CD4-positive, alpha-beta memory T cell (primary cell): ENCODE data around the gene CRIM1. TPM values are rescaled to one million over a fixed set of nuclear protein-coding genes. Genes with fewer than 3 reads are reported as not detected.

ENCODE experiments used
- CTCF ChIA-PET: fragments of 350-600 bp; sonication (Branson Sonifier 250); formaldehyde crosslinking; loops from one replicate; lab custom pipeline; 2021; ENCODE audit warnings: inconsistent platforms; ENCODE audit not compliant: partially characterized antibody; lab: Charles Lee
- POLR2A ChIA-PET: fragments of 350-600 bp; sonication (Branson Sonifier 250); formaldehyde crosslinking; loops from one replicate; lab custom pipeline; 2021; ENCODE audit not compliant: partially characterized antibody; lab: Charles Lee
- DNase-seq, 5 donors: peaks; one replicate each; pipeline versions ENCODE4 v3.0.0 to v3.0.0-alpha.2; 2020 to 2022; ENCODE audit warnings: mixed read lengths in 1 of 5
- H3K27ac ChIP-seq: one replicate; pipeline ENCODE4 v1.7.0; 2013; ENCODE audit warnings: low read depth, low read length
- H3K27me3 ChIP-seq: 2 replicates; pipeline ENCODE4 v1.7.0; 2013; ENCODE audit warnings: mild to moderate bottlenecking, low read length, moderate library complexity; ENCODE audit not compliant: insufficient read depth
- H3K36me3 ChIP-seq: 2 replicates; pipeline ENCODE4 v1.7.0; 2013; ENCODE audit warnings: mild to moderate bottlenecking, low read length, moderate library complexity; ENCODE audit not compliant: insufficient read depth
- H3K4me1 ChIP-seq: 2 replicates; pipeline ENCODE4 v1.7.0; 2013; ENCODE audit warnings: mild to moderate bottlenecking, low read length, moderate library complexity; ENCODE audit not compliant: insufficient read depth
- H3K4me3 ChIP-seq, 2 donors: one replicate each; pipeline ENCODE4 v1.7.0; 2013; ENCODE audit warnings: low read length in 2 of 2, mild to moderate bottlenecking in 1 of 2
- H3K9me3 ChIP-seq, 2 donors: one replicate each; pipeline ENCODE4 v1.7.0; 2013; ENCODE audit warnings: low read length in 2 of 2, control low read depth in 1 of 2; ENCODE audit not compliant: control insufficient read depth in 1 of 2
- H3K27ac Mint-ChIP-seq, 7 donors: one replicate each; pipeline ENCODE4 v1.8.0; 2020 to 2021; ENCODE audit warnings: mixed read lengths in 7 of 7, mild to moderate bottlenecking in 6 of 7, inconsistent platforms in 3 of 7, moderate library complexity in 3 of 7
- H3K27me3 Mint-ChIP-seq, 2 donors: one replicate each; pipeline ENCODE4 v1.8.0; 2020 to 2021; ENCODE audit warnings: mixed read lengths in 2 of 2
- H3K36me3 Mint-ChIP-seq, 2 donors: one replicate each; pipeline ENCODE4 v1.8.0; 2020 to 2021; ENCODE audit warnings: mixed read lengths in 2 of 2, inconsistent platforms in 1 of 2, mild to moderate bottlenecking in 1 of 2
- H3K4me1 Mint-ChIP-seq, 4 donors: one replicate each; pipeline ENCODE4 v1.8.0; 2020 to 2021; ENCODE audit warnings: mixed read lengths in 4 of 4, mild to moderate bottlenecking in 1 of 4
- H3K4me3 Mint-ChIP-seq, 8 donors: one replicate each; pipeline ENCODE4 v1.8.0; 2020 to 2021; ENCODE audit warnings: mixed read lengths in 8 of 8, mild to moderate bottlenecking in 7 of 8, moderate library complexity in 6 of 8, inconsistent platforms in 3 of 8
- H3K9me3 Mint-ChIP-seq, 8 donors: one replicate each; pipeline ENCODE4 v1.8.0; 2020 to 2021; ENCODE audit warnings: mixed read lengths in 8 of 8, mild to moderate bottlenecking in 5 of 8, inconsistent platforms in 3 of 8, moderate library complexity in 1 of 8
- intact Hi-C: fragments of 100-400 bp; cut with micrococcal nuclease; formaldehyde crosslinking; loops from one replicate; pipeline ENCODE4 v1.15.1; 2023
- polyA plus RNA-seq, 2 donors: library from polyadenylated mRNA; unstranded; fragments of 300-500 nt; fragmentation: Illumina TruSeq; gene quantifications; one replicate each; pipeline ENCODE4 v1.2.3, GENCODE V29; 2021
- total RNA-seq, 2 experiments: library from RNA; stranded (reverse); gene quantifications; one replicate each; pipeline ENCODE4 v1.2.3, GENCODE V29; 2021

The CRIM1 gene
- total and polyA plus RNA-seq, 4 experiments from 2014 or later = 0.91 to 12.0 (median 6.8) TPM; not detected in 1

GRCh38 chr2:36414307-36414706 lies 58.7 kb downstream of the CRIM1 start:
- Mint-ChIP-seq H3K4me1 (peaks cover 0 to 1% (median under 1%) of the 10 kb centered on the region in 4 donors), H3K9me3 (no peaks in the 10 kb centered on the region), H3K27ac (peak overlapping the region in 1 of 7 donors; percentile 28), H3K27me3 (no peaks in the 10 kb centered on the region), H3K36me3 (no peaks in the 10 kb centered on the region), H3K4me3 (no peak overlapping the region)
- Histone ChIP-seq H3K36me3 (no peaks in the 10 kb centered on the region), H3K27ac (no peak overlapping the region), H3K4me1 (no peaks in the 10 kb centered on the region), H3K4me3 (no peak overlapping the region), H3K9me3 (no peaks in the 10 kb centered on the region), H3K27me3 (no peaks in the 10 kb centered on the region)
- DNase-seq = no peak
- POLR2A ChIA-PET = interaction anchor here (0.9 kb wide), 1 partner anchor 59 kb away, joined by 3 read pairs; the partner anchor contains the start of gene CRIM1
- CTCF ChIA-PET = interaction anchor here (1.5 kb wide), 1 partner anchor 13 kb away, joined by 3 read pairs; no protein-coding TSS in a partner anchor
- intact Hi-C loops = no loop called here

- no peaks in the 10 kb centered on the region for H3K4me1 ChIP-seq
- no peak overlapping the region for H3K27ac ChIP-seq
- no peaks in the 10 kb centered on the region for H3K36me3 Mint-ChIP-seq
- H3K36me3 ChIP-seq = no peaks in the 10 kb centered on the region
- H3K4me3 ChIP-seq = no peak overlapping the region
- H3K27ac Mint-ChIP-seq = no peak overlapping the region
- intact Hi-C loops = no loop called here
- no peaks in the 10 kb centered on the region for H3K9me3 ChIP-seq
- H3K27me3 Mint-ChIP-seq = no peaks in the 10 kb centered on the region
- no peaks in the 10 kb centered on the region for H3K27me3 ChIP-seq
- peaks cover 4 to 11% (median 6%) of the 10 kb centered on the region in 4 donors for H3K4me1 Mint-ChIP-seq
- H3K4me3 Mint-ChIP-seq = no peak overlapping the region
- ChIA-PET POLR2A (no interaction called here), CTCF (no interaction called here)
- H3K9me3 Mint-ChIP-seq = no peaks in the 10 kb centered on the region
- no peak for DNase-seq
Observed at GRCh38 chr2:36415381-36416022, 59.9 kb downstream of the CRIM1 start.

GRCh38 chr2:36416370-36417165 lies 61.0 kb downstream of the CRIM1 start:
- DNase-seq = no peak
- no peaks in the 10 kb centered on the region for H3K9me3 ChIP-seq
- H3K9me3 Mint-ChIP-seq = no peaks in the 10 kb centered on the region
- intact Hi-C loops = no loop called here
- H3K27me3 Mint-ChIP-seq = no peaks in the 10 kb centered on the region
- peaks cover 4 to 11% (median 6%) of the 10 kb centered on the region in 4 donors for H3K4me1 Mint-ChIP-seq
- no peaks in the 10 kb centered on the region for H3K36me3 ChIP-seq
- ChIA-PET CTCF (no interaction called here), POLR2A (no interaction called here)
- H3K4me3 ChIP-seq = no peak overlapping the region
- no peak overlapping the region for H3K27ac ChIP-seq
- H3K4me1 ChIP-seq = no peaks in the 10 kb centered on the region
- no peaks in the 10 kb centered on the region for H3K27me3 ChIP-seq
- H3K4me3 Mint-ChIP-seq = no peak overlapping the region
- no peak overlapping the region for H3K27ac Mint-ChIP-seq
- H3K36me3 Mint-ChIP-seq = no peaks in the 10 kb centered on the region

GRCh38 chr2:36420569-36421181 lies 65.1 kb downstream of the CRIM1 start:
- H3K4me1 Mint-ChIP-seq = peaks cover 4 to 11% (median 6%) of the 10 kb centered on the region in 4 donors

GRCh38 chr2:36421379-36421778 lies 65.8 kb downstream of the CRIM1 start:
- no peaks in the 10 kb centered on the region for H3K27me3 Mint-ChIP-seq
- intact Hi-C loops = no loop called here
- CTCF ChIA-PET = no interaction called here

More at GRCh38 chr2:36420569-36421181, 65.1 kb downstream of the CRIM1 start:
- Mint-ChIP-seq H3K27me3 (no peaks in the 10 kb centered on the region), H3K36me3 (no peaks in the 10 kb centered on the region), H3K27ac (no peak overlapping the region), H3K9me3 (no peaks in the 10 kb centered on the region), H3K4me3 (no peak overlapping the region)
- Histone ChIP-seq H3K27ac (no peak overlapping the region), H3K27me3 (no peaks in the 10 kb centered on the region), H3K4me1 (no peaks in the 10 kb centered on the region), H3K9me3 (no peaks in the 10 kb centered on the region), H3K36me3 (no peaks in the 10 kb centered on the region), H3K4me3 (no peak overlapping the region)
- POLR2A ChIA-PET = no interaction called here
- CTCF ChIA-PET = no interaction called here
- no peak for DNase-seq
- intact Hi-C loops = no loop called here

GRCh38 chr2:36423172-36423571 lies 67.6 kb downstream of the CRIM1 start:
- peaks cover 4 to 11% (median 6%) of the 10 kb centered on the region in 4 donors for H3K4me1 Mint-ChIP-seq
- CTCF ChIA-PET = no interaction called here
- H3K9me3 ChIP-seq = no peaks in the 10 kb centered on the region
- POLR2A ChIA-PET = no interaction called here
- no peaks in the 10 kb centered on the region for H3K4me1 ChIP-seq
- no peak overlapping the region for H3K27ac Mint-ChIP-seq
- DNase-seq = no peak
- no peaks in the 10 kb centered on the region for H3K27me3 Mint-ChIP-seq
- no peak overlapping the region for H3K4me3 ChIP-seq
- H3K27me3 ChIP-seq = no peaks in the 10 kb centered on the region
- H3K9me3 Mint-ChIP-seq = no peaks in the 10 kb centered on the region
- no peak overlapping the region for H3K27ac ChIP-seq
- no peaks in the 10 kb centered on the region for H3K36me3 ChIP-seq
- intact Hi-C loops = no loop called here
- no peak overlapping the region for H3K4me3 Mint-ChIP-seq
- H3K36me3 Mint-ChIP-seq = no peaks in the 10 kb centered on the region

More at GRCh38 chr2:36421379-36421778, 65.8 kb downstream of the CRIM1 start:
- H3K36me3 Mint-ChIP-seq = no peaks in the 10 kb centered on the region
- DNase-seq = no peak
- H3K4me1 Mint-ChIP-seq = peaks cover 4 to 11% (median 6%) of the 10 kb centered on the region in 4 donors
- Histone ChIP-seq H3K4me3 (no peak overlapping the region), H3K27ac (no peak overlapping the region), H3K27me3 (no peaks in the 10 kb centered on the region), H3K9me3 (no peaks in the 10 kb centered on the region), H3K4me1 (no peaks in the 10 kb centered on the region), H3K36me3 (no peaks in the 10 kb centered on the region)
- no peak overlapping the region for H3K4me3 Mint-ChIP-seq
- POLR2A ChIA-PET = no interaction called here
- H3K9me3 Mint-ChIP-seq = no peaks in the 10 kb centered on the region
- no peak overlapping the region for H3K27ac Mint-ChIP-seq

GRCh38 chr2:36423619-36424120 lies 68.1 kb downstream of the CRIM1 start:
- POLR2A ChIA-PET = no interaction called here
- Mint-ChIP-seq H3K27me3 (no peaks in the 10 kb centered on the region), H3K36me3 (no peaks in the 10 kb centered on the region), H3K27ac (no peak overlapping the region), H3K9me3 (no peaks in the 10 kb centered on the region), H3K4me1 (peaks cover 4 to 11% (median 6%) of the 10 kb centered on the region in 4 donors), H3K4me3 (no peak overlapping the region)
- intact Hi-C loops = no loop called here
- Histone ChIP-seq H3K9me3 (no peaks in the 10 kb centered on the region), H3K4me1 (no peaks in the 10 kb centered on the region), H3K27me3 (no peaks in the 10 kb centered on the region), H3K27ac (no peak overlapping the region), H3K36me3 (no peaks in the 10 kb centered on the region), H3K4me3 (no peak overlapping the region)
- CTCF ChIA-PET = no interaction called here
- no peak for DNase-seq
